CD4-positive, alpha-beta T cell (primary cell): Measurements from ENCODE around the gene OR1N1. TPM values are rescaled to one million over a fixed set of nuclear protein-coding genes. Genes with fewer than 3 reads are reported as not detected.

Experiments used
- ATAC-seq: fragments of 200-7000 bp; cut with Tn5 transposase; one replicate; pipeline ENCODE4 v1.10.0; 2022; ENCODE audit warnings: mild to moderate bottlenecking; ENCODE audit not compliant: poor library complexity
- CTCF ChIA-PET: fragments of 350-600 bp; sonication (Branson Sonifier 250); formaldehyde crosslinking; loops from one replicate; lab custom pipeline; 2021; ENCODE audit warnings: antibody characterized with exemption, inconsistent platforms; lab: Charles Lee
- POLR2A ChIA-PET: fragments of 350-600 bp; sonication (Branson Sonifier 250); formaldehyde crosslinking; loops from one replicate; lab custom pipeline; 2021; ENCODE audit warnings: antibody characterized with exemption, inconsistent platforms; lab: Charles Lee
- DNase-seq, 14 experiments: peaks; one replicate each; pipeline ENCODE4 v3.0.0-alpha.2; 2013 to 2020; ENCODE audit warnings: mixed read lengths in 2 of 14
- H3K27ac ChIP-seq, 2 donors: one replicate each; pipeline versions ENCODE4 v1.5.1 to v1.7.0; 2013; ENCODE audit warnings: low read length in 2 of 2, low read depth in 1 of 2, mild to moderate bottlenecking in 1 of 2
- H3K27me3 ChIP-seq, 2 experiments: 1 replicate in 1 of 2; 2 replicates in 1 of 2; pipeline versions ENCODE4 v1.6.1 to v1.7.0; 2013; ENCODE audit warnings: low read length in 2 of 2, control low read depth in 1 of 2, mild to moderate bottlenecking in 1 of 2, moderate library complexity in 1 of 2; ENCODE audit not compliant: insufficient read depth in 2 of 2, control insufficient read depth in 1 of 2
- H3K36me3 ChIP-seq: one replicate; pipeline ENCODE4 v1.6.1; 2013; ENCODE audit warnings: low read length, control low read depth; ENCODE audit not compliant: insufficient read depth
- H3K4me1 ChIP-seq: one replicate; pipeline ENCODE4 v1.6.1; 2013; ENCODE audit warnings: low read length, control low read depth; ENCODE audit not compliant: insufficient read depth
- H3K4me3 ChIP-seq: one replicate; pipeline ENCODE4 v1.5.1; 2013; ENCODE audit warnings: mild to moderate bottlenecking, low read length, moderate library complexity
- H3K9me3 ChIP-seq, 2 experiments: 1 replicate in 1 of 2; 2 replicates in 1 of 2; pipeline versions ENCODE4 v1.6.1 to v1.7.0; 2013; ENCODE audit warnings: low read length in 2 of 2, mild to moderate bottlenecking in 2 of 2, control low read depth in 1 of 2, moderate library complexity in 1 of 2; ENCODE audit not compliant: control insufficient read depth in 1 of 2, insufficient read depth in 1 of 2
- H3K27ac Mint-ChIP-seq: one replicate; pipeline ENCODE4 v1.8.0; 2020; ENCODE audit warnings: mixed read lengths
- H3K27me3 Mint-ChIP-seq: one replicate; pipeline ENCODE4 v1.8.0; 2021; ENCODE audit warnings: mixed read lengths
- H3K36me3 Mint-ChIP-seq: one replicate; pipeline ENCODE4 v1.8.0; 2021; ENCODE audit warnings: low read depth, mixed read lengths
- H3K4me1 Mint-ChIP-seq: one replicate; pipeline ENCODE4 v1.8.0; 2021; ENCODE audit warnings: low read depth, mixed read lengths
- H3K4me3 Mint-ChIP-seq: one replicate; pipeline ENCODE4 v1.8.0; 2020; ENCODE audit warnings: mild to moderate bottlenecking, mixed read lengths
- H3K9me3 Mint-ChIP-seq: one replicate; pipeline ENCODE4 v1.8.0; 2020; ENCODE audit warnings: mixed read lengths
- CTCF ChIP-seq: fragments of 200-600 bp; IDR thresholded peaks from one replicate; pipeline ENCODE4 v1.8.0; 2022; ENCODE audit warnings: antibody characterized with exemption, mild to moderate bottlenecking
- intact Hi-C, 2 experiments: fragments of 100-400 bp; cut with DNase I in 1 of 2; cut with micrococcal nuclease in 1 of 2; formaldehyde crosslinking; loops; one replicate each; pipeline versions ENCODE4 v1.15.1 to v1.9.0; 2023 to 2025; cut with DNase I, micrococcal nuclease
- total RNA-seq, 174 experiments: library from RNA in 2 of 174; stranded (reverse) in 2 of 174; gene quantifications; one replicate each; pipeline ENCODE4 v1.2.3 and lab custom pipeline; 2021 to 2026

Gene OR1N1
- total RNA-seq, 2 experiments from 2014 or later: not detected

DNA sequence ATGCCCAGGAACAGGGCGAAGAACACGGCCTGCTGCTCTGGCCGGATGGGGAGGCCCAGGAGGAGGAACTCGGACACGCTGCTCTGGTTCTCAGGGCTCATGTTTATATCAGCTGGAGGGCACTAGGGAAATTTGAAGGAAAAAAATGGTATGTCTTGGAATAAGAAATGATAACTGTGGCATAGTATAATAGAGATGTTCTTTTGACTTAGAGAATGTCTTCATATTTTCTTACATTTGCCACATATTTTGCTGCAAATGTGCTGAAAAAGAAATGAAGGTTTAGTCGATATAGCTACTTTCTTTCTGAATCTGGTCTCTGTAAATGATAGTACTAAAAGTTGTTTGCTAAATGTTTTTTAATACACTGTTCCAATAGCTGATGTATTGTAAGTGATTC is 49.3 kb downstream of the OR1N1 start, which contains the start of gene OR1J1:
TSS of gene OR1J1 (minus strand) at position 101 of the 400 bp plus-strand sequence. CDS start at position 101, 0 bp downstream.
- H3K36me3 Mint-ChIP-seq: no peaks in the 10 kb centered on the region

DNA sequence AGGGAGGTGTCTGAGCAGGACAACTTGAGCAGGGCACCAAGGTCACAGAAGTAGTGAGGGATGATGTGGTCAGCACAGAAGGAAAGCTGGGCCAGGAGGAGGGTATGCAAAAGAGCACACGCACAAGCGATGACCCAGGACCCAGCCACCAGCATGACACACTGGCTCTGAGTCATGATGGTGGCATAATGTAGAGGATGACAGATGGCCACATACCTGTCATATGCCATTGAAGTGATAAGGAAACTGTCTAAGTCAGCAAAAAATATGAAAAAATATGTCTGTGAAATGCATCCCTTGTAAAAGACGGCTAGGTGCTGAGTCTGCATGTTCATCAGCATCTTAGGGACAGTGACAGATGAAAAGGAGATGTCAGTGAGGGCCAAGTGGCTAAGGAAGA is 49.7 kb downstream of the OR1N1 start:
- H3K27ac ChIP-seq: no peak overlapping the region
- Mint-ChIP-seq H3K27ac (no peak overlapping the region), H3K4me1 (no peaks in the 10 kb centered on the region), H3K4me3 (no peak overlapping the region), H3K27me3 (peaks cover 34% of the 10 kb centered on the region), H3K9me3 (no peaks in the 10 kb centered on the region), H3K36me3 (no peaks in the 10 kb centered on the region)
- H3K4me3 ChIP-seq: no peak overlapping the region
- H3K4me1 ChIP-seq: no peaks in the 10 kb centered on the region
- POLR2A ChIA-PET: no interaction called here
- DNase-seq (no peak), ATAC-seq (no peak)
- H3K36me3 ChIP-seq: no peaks in the 10 kb centered on the region
- CTCF ChIA-PET: no interaction called here
- intact Hi-C loops: no loop called here
- H3K27me3 ChIP-seq: peaks cover under 1 to 3% of the 10 kb centered on the region in 2 experiments
- TF ChIP-seq CTCF: no peak
- H3K9me3 ChIP-seq: no peaks in the 10 kb centered on the region

More for the DNA sequence above, 49.3 kb downstream of the OR1N1 start, which contains the start of gene OR1J1:
- H3K4me3 Mint-ChIP-seq: no peak within 1 kb of the TSS
- no peaks in the 10 kb centered on the region for H3K4me1 Mint-ChIP-seq
- no peak within 1 kb of the TSS for H3K27ac Mint-ChIP-seq
- no peak for TF ChIP-seq CTCF
- POLR2A ChIA-PET: no interaction called here
- Histone ChIP-seq H3K9me3 (no peaks in the 10 kb centered on the region), H3K4me1 (no peaks in the 10 kb centered on the region), H3K4me3 (no peak within 1 kb of the TSS), H3K27me3 (peaks cover 0 to 3% of the 10 kb centered on the region in 2 experiments), H3K36me3 (no peaks in the 10 kb centered on the region), H3K27ac (no peak within 1 kb of the TSS)
- intact Hi-C loops: no loop called here
- CTCF ChIA-PET: no interaction called here
- H3K27me3 Mint-ChIP-seq: peaks cover 34% of the 10 kb centered on the region
- no peaks in the 10 kb centered on the region for H3K9me3 Mint-ChIP-seq
- no peak for DNase-seq
- ATAC-seq: no peak

Other genes with a start within 250 kb of the OR1N1 start
- under 1 TPM; 0.14 to 0.27 TPM for gene PTGS1, start 156.3 kb downstream of the OR1N1 start, total RNA-seq
- not detected for gene OR1J1, start 49.4 kb downstream of the OR1N1 start, total RNA-seq
- gene OR1J2, start 16.5 kb downstream of the OR1N1 start, total RNA-seq: not detected
- gene OR1J4, start 8.2 kb downstream of the OR1N1 start, total RNA-seq: not detected
- gene OR1N2, start 25.8 kb upstream of the OR1N1 start, total RNA-seq: not detected
- gene OR1L8, start 56.1 kb upstream of the OR1N1 start, total RNA-seq: not detected
- gene OR1Q1, start 87.4 kb upstream of the OR1N1 start, total RNA-seq: not detected
- not detected for gene OR1B1, start 130.3 kb upstream of the OR1N1 start, total RNA-seq
- gene OR1L1, start 134.4 kb upstream of the OR1N1 start, total RNA-seq: not detected
- gene OR1L3, start 147.8 kb upstream of the OR1N1 start, total RNA-seq: not detected
- gene OR1L4, start 196.7 kb upstream of the OR1N1 start, total RNA-seq: not detected
- gene OR1L6, start 215.0 kb upstream of the OR1N1 start, total RNA-seq: not detected